Measurements from ENCODE around the gene RAX2. TPM values are rescaled to one million over a fixed set of nuclear protein-coding genes. Genes with fewer than 3 reads are reported as not detected.

RAX2 gene
- total RNA-seq, 1 experiment from 2014 or later, result not detected

DNA sequence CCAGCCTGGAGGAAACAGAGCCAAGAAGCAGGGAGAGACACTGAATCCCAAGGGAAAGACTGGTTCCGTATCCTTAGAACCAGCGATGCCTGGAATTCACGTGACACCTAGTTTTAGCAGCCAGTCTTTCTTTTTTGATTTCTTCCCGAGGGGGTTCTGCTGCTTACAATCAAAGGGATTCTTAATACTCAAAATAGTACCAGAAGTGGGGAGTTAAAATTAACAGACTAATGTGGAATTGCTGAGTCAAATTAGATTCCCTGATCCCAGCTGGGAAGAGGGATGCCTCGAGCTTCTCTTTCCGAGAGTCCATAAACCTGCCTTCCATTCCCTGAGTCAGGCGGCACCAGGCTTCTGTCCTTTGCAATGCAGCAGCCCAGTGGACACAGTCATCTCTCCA is 18.9 kb upstream of the RAX2 start:
- no peak overlapping the region for H3K4me3 ChIP-seq (replicated peaks in 1 of 2; ENCODE audit: low read depth in 1 of 2, low read length in 2 of 2)
- DNase-seq (ENCODE audit: low read depth, low spot score) (no peak), ATAC-seq (no peak)
- no peaks in the 10 kb centered on the region for H3K4me1 ChIP-seq (ENCODE audit: control insufficient read depth in 1 of 2, insufficient read depth in 2 of 2, low read length in 2 of 2)
- H3K27ac ChIP-seq (ENCODE audit: low read depth, low read length), result no peak overlapping the region
- RAD21 ChIA-PET (ENCODE audit: low non-redundant PET in 1 of 2, low total read pairs in 2 of 2, uncharacterized antibody in 2 of 2, unreplicated experiment in 2 of 2), result no interaction called here
- CTCF ChIA-PET, result no interaction called here
- POLR2A ChIA-PET, result no interaction called here
- H4K20me1 ChIP-seq (ENCODE audit: insufficient read depth), result no peaks in the 10 kb centered on the region
- H3K4me2 ChIP-seq (ENCODE audit: low read length), result no peak overlapping the region
- H2AFZ ChIP-seq (ENCODE audit: low read depth, low read length, poor library complexity, severe bottlenecking), result no peak overlapping the region
- H3K36me3 ChIP-seq (ENCODE audit: control insufficient read depth in 1 of 2, insufficient read depth in 2 of 2, low read length in 2 of 2), result no peaks in the 10 kb centered on the region
- H3K9ac ChIP-seq (ENCODE audit: low read length), result no peak overlapping the region
- H3K27me3 ChIP-seq (ENCODE audit: insufficient read depth, low read length), result no peaks in the 10 kb centered on the region
- BruUV-seq (replicated peaks), result no TSS peak
- TF ChIP-seq JUND (IDR thresholded peaks at IDR 0.05) (no peak), RAD21 (IDR thresholded peaks at IDR 0.05; ENCODE audit: low read depth) (no peak), SP1 (IDR thresholded peaks at IDR 0.05; ENCODE audit: low read depth) (no peak), CEBPB (IDR thresholded peaks at IDR 0.05; ENCODE audit: low read depth) (no peak), SRF (IDR thresholded peaks at IDR 0.05; ENCODE audit: low read depth) (no peak), TCF7L2 (IDR thresholded peaks at IDR 0.05; ENCODE audit: borderline replicate concordance, extremely low read depth, insufficient read depth, insufficient read length) (no peak), FOSL1 (IDR thresholded peaks at IDR 0.05; ENCODE audit: low read depth) (no peak), CBX3 (IDR thresholded peaks at IDR 0.05; ENCODE audit: low read depth) (no peak), ZFX (IDR thresholded peaks at IDR 0.05) (no peak)
- TF ChIP-seq, protein P1, sequence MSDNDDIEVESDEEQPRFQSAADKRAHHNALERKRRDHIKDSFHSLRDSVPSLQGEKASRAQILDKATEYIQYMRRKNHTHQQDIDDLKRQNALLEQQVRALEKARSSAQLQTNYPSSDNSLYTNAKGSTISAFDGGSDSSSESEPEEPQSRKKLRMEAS (IDR thresholded peaks at IDR 0.05), result no peak
- TF ChIP-seq, protein P2, sequence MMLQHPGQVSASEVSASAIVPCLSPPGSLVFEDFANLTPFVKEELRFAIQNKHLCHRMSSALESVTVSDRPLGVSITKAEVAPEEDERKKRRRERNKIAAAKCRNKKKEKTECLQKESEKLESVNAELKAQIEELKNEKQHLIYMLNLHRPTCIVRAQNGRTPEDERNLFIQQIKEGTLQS (IDR thresholded peaks at IDR 0.05), result no peak
- TF ChIP-seq, protein P3, sequence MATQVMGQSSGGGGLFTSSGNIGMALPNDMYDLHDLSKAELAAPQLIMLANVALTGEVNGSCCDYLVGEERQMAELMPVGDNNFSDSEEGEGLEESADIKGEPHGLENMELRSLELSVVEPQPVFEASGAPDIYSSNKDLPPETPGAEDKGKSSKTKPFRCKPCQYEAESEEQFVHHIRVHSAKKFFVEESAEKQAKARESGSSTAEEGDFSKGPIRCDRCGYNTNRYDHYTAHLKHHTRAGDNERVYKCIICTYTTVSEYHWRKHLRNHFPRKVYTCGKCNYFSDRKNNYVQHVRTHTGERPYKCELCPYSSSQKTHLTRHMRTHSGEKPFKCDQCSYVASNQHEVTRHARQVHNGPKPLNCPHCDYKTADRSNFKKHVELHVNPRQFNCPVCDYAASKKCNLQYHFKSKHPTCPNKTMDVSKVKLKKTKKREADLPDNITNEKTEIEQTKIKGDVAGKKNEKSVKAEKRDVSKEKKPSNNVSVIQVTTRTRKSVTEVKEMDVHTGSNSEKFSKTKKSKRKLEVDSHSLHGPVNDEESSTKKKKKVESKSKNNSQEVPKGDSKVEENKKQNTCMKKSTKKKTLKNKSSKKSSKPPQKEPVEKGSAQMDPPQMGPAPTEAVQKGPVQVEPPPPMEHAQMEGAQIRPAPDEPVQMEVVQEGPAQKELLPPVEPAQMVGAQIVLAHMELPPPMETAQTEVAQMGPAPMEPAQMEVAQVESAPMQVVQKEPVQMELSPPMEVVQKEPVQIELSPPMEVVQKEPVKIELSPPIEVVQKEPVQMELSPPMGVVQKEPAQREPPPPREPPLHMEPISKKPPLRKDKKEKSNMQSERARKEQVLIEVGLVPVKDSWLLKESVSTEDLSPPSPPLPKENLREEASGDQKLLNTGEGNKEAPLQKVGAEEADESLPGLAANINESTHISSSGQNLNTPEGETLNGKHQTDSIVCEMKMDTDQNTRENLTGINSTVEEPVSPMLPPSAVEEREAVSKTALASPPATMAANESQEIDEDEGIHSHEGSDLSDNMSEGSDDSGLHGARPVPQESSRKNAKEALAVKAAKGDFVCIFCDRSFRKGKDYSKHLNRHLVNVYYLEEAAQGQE (IDR thresholded peaks at IDR 0.05; ENCODE audit: low read depth), result no peak
- no peaks in the 10 kb centered on the region for H3K79me2 ChIP-seq (ENCODE audit: insufficient read depth, low read length)
- no peaks in the 10 kb centered on the region for H3K9me3 ChIP-seq (ENCODE audit: control insufficient read depth in 1 of 2, insufficient read depth in 1 of 2, low read depth in 1 of 2, low read length in 2 of 2)
- H3K9me2 ChIP-seq (ENCODE audit: insufficient read depth), result no peaks in the 10 kb centered on the region
- intact Hi-C loops (cut with micrococcal nuclease), result no loop called here

All from HCT116 (cell line).